GM20431 (cell line): ENCODE data around the gene IGSF3.
"Not testable (repeated sequence)": the region's sequence is repeated elsewhere in the genome, so short reads cannot be mapped to it uniquely, and the experiment has no call there.

Experiments used
- in situ Hi-C: fragments of 300-500 bp; cut with MseI, MboI; formaldehyde crosslinking; loops from one replicate; pipeline ENCODE4 v1.15.0; 2020; ENCODE audit warnings: low sequenced_read_pairs; ENCODE audit not compliant: unreplicated experiment

IGSF3 gene

DNA sequence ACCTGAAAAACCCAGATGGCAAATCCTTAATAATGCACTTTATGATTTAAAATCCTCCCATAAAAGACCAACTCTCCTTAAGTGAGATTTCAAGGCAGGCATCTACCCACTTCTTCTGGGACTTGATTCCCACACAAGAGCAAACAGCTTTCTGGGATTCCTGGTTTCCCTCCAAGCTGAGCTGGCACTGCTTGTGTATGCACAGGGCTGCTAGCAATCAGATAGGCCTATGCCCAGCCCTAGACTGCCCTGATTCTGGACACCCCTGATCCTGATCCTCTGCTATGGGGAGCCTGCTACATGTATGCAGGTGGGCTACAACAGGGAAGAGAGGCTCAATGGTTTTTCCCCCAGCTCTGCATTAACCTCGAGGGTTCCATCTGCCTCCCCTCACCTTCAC lies 60.1 kb downstream of the IGSF3 start:
- in situ Hi-C loops, result not testable (repeated sequence)

- in situ Hi-C loops, result not testable (repeated sequence)
Observed at GRCh38 chr1:116606067-116606466, 61.5 kb downstream of the IGSF3 start.

DNA sequence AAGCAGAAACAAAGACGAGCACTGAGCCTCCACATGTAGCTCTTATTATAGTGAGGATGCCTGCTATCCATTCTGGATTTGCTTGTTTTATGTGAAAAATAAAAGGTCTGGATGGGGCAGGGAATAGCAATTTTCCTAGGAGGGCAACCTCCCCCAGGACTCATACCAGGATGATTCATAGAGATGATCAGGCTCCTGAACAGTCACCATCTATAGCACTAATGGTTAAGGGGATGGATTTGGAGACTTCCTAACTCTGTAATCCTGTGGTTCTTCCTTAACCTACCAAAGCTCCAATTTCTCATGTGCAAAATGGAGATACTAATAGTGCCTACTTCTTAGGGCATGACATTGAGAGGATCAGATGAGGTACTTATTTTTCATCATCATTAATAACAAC lies 62.2 kb downstream of the IGSF3 start:
- in situ Hi-C loops, result no loop called here

DNA sequence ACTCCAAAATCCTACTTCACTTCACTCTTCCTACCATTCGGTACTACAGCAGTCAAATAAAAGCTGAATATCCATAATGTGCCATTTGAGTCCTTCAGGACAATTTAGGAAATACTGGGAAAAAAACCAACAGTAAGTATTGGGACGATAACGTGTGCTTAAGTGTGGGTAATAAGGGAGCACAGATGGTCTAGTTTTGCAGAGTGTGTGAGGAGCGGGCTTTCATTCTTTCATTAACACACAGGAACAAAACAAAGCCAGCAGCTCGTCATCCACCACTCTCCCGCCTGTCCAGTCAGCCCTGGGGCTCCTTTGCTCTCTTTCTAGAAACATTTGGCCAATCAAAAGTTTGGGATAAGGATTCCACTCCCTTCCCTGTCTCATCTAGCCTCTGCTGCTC lies 63.1 kb downstream of the IGSF3 start:
- in situ Hi-C loops, result not testable (repeated sequence)

- in situ Hi-C loops, result not testable (repeated sequence)
Observed at GRCh38 chr1:116603646-116604045, 63.9 kb downstream of the IGSF3 start.

DNA sequence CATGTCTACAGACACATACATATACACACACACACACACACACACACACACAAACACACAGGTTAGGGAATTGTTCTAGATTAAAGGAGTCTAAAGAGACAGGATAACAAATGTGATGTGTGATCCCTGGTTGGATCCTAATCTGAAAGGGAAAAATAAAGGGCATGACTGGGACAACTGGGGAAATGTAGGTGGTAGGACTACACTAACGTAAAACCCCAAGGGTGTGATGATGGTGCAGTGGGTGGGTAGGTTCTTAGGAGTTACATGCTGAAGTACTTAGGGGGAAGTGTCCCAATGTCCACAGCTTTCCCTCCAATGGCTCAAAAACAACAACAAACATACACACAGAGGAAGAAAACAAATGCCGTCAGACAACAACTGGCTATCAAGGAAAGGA lies 68.2 kb downstream of the IGSF3 start:
- in situ Hi-C loops, result not testable (repeated sequence)

DNA sequence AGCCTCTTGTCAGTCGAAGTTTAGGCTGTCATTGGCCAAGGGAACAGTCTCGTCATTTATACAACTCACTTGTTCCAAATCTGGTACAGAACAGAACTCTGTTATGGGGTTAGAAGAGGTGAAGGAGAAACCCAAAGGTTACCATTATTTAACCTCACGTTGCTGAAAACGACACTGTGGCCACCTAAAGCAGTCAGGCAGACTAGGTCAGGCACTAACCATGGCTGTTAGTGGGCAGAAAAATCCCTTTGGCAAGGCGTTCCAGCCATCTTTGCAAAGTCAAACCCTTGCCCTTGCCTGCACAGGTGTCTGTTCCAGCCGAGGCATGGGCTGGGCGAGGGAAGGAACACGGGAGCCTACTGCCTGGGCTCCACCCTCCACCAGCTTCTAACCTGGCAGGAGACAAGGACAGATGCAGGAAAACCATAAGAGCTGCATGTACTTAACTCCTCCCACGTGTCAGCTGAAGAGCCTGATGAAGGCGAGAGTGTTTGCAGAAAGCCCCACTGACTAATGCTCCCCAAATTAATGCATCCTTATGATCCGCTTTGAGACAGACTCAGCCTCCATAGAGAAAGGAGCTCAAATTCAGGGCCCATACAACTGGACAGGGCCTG lies 69.0 kb downstream of the IGSF3 start:
- in situ Hi-C loops, result not testable (repeated sequence)

DNA sequence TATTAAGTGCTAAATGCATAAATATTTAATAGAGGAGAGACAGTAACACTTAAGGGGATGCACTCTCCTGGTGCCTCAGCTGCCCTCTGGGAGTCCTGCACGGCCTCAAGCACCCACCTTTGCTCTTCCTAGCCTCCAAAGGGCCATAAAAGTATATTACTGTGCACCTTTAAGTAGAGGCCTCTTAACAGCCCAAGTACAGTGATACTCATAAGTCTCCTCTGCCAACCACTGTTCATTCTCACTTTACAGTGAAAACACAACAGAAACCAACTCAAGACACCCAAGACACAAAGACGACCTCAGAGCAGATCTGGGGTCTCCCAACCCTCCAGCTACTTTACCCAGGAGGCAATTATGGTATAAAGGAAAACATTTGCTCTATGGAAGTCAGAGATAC lies 70.1 kb downstream of the IGSF3 start:
- in situ Hi-C loops, result not testable (repeated sequence)

DNA sequence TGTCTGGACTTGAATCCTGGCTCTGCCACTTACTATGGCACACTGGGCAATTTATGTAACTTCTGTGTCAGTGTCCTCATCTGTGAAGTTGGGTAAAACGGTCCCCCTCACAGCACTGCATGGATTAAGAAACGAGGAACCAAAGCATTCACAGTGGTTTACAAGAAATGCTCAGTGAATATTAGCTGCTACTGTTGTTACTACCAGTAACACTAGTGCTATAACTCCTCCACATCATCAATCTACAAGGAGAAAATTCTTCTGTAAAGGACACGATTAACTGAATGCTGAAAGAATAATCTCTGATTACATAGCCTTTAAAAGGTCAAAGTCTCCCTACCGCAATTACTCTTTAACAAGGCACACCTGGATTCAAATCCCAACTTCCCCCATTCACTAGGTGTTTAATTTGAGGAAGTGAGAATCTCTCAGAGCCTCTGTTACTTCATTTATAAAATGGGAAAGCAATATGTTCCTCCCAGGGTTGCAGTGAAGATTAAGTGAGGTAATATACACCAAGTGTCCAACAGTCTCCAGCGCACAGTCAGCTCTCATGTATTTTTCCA lies 70.7 kb downstream of the IGSF3 start:
- in situ Hi-C loops, result not testable (repeated sequence)

DNA sequence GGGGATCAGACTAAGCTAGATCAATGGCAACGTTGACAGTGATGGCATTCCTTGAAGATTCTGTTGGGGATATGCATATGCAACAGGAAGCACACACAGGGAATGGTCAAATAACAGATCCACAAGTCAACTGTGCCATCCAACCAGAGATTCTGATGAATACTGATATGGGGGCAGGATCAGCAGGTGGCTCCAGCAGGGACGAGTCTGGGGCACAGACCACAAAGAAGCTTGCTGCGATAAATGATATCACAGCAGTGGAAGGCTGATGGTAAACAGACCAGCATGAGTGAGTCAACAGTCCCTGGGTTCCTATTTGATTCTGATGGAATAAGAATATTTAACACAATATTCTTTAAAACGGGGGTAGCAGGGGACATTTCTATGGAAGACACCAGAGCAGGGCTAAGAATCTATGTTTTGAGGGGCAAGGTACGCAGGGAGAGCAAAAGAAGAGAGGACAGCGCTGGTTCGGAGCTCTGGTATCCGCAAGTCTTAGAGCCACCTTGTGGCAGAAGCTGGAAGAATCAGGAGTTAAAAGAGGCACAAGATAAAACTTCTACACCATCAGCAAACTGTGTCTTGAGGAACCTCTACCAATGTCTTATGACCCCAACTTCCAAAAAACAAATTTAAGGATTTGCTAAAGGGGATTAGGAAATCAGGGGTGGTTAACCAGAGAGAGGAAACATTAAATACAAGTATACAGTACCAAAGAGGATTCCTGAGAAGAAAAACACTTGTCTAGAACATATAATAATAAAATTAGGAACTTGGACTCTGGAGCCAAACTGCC lies 71.4 kb downstream of the IGSF3 start:
- in situ Hi-C loops, result not testable (repeated sequence)

DNA sequence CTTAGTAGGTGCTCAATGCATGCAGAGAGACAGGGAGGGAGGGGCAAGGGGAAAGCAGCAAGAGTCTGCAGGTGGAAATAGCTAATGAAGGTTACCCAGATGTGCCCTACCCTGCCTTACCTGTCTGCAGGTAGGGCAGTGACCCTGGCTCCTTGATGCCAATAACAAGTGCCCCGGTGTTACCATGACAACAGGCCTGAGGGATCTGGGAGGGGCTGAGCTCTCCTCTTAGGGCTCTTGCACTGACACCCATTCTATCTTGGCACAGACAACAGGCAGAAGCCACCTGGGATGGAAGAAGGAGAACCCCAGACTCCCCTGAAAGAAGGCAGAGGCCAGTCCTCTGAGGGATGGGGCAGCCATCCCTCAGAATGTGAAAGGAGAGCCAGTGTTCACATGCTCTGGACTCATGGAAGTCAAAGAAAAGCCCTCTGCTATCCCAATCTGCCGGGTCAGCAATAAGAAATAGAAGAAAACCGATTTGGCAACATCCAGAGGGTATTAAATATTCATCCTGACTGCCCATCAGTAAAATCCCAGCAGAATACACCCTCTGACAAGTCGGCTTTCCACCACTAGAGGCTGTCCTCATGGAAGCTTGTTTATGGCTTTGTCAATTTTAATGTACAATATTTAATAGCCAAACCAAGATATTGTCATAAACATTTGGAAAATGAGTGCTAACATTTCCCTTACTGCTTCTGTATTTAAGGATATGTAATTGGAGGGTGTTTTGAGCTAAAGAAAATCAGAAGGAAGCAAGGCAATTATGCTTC lies 72.3 kb downstream of the IGSF3 start:
- in situ Hi-C loops, result not testable (repeated sequence)

GRCh38 chr1:116593977-116594376 lies 73.6 kb downstream of the IGSF3 start:
- in situ Hi-C loops, result not testable (repeated sequence)

DNA sequence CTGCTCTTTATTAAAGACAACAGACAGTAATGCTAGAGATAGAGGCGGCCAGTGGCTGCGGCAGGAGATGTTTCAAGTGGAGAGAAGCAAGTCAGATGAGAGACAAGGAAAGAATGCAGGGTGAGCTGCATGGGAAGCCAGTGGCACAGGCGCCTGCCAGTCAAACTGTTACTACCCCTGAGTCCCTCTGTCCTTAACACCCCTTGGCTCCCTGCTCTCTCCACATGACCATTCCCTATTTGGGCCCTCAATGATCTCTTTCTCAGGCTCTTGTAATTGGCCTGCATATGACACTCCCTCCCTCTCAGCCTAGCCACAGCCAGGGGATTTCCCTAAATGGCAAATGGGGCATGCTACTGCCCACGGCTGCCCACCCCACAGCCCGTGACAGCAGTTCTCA lies 74.1 kb downstream of the IGSF3 start:
- in situ Hi-C loops, result not testable (repeated sequence)

- in situ Hi-C loops, result not testable (repeated sequence)
Observed at GRCh38 chr1:116591951-116592605, 75.5 kb downstream of the IGSF3 start.

GRCh38 chr1:116591006-116591950 lies 76.3 kb downstream of the IGSF3 start:
- in situ Hi-C loops, result not testable (repeated sequence)

GRCh38 chr1:116590359-116591005 lies 77.1 kb downstream of the IGSF3 start:
- in situ Hi-C loops, result not testable (repeated sequence)

- in situ Hi-C loops, result not testable (repeated sequence)
Observed at GRCh38 chr1:116589101-116589735, 78.3 kb downstream of the IGSF3 start.
